Measurements from ENCODE around the gene STAP2. TPM values are rescaled to one million over a fixed set of nuclear protein-coding genes. Genes with fewer than 3 reads are reported as not detected.

The STAP2 gene
- total and polyA plus RNA-seq, 2 donors (not counting 3 experiments of a cell fraction or from before 2014, with no cell fraction given) = 12.2 to 21.7 TPM

- intact Hi-C loops (cut with micrococcal nuclease) (no loop called here), dilution Hi-C loops (cut with MboI; ENCODE audit: extremely low pct_ligation_motif_present, low sequenced_read_pairs) (loop anchor here (10.0 kb wide), 1 partner anchor 55 kb away; no protein-coding TSS in a partner anchor)
- FAIRE-seq = no peak
- Histone ChIP-seq H3K4me3 (replicated peaks in 1 of 3; ENCODE audit: insufficient read depth in 1 of 3, low read depth in 1 of 3, low read length in 3 of 3) (no peak overlapping the region), H3K9me3 (replicated peaks; ENCODE audit: control insufficient read depth, insufficient read depth, low read length) (no peaks in the 10 kb centered on the region), H3K36me3 (ENCODE audit: control insufficient read depth in 2 of 2, extremely low read depth in 1 of 2, insufficient read depth in 2 of 2, low read length in 2 of 2) (peaks cover 4 to 57% of the 10 kb centered on the region in 2 experiments), H3K4me2 (ENCODE audit: insufficient read depth, low read length) (no peak overlapping the region), H3K79me2 (ENCODE audit: control insufficient read depth, insufficient read depth, low read length) (no peaks in the 10 kb centered on the region), H3K9ac (replicated peaks; ENCODE audit: extremely low read depth, insufficient read depth, low read length) (no peak overlapping the region), H3K4me1 (ENCODE audit: control insufficient read depth, extremely low read depth, insufficient read depth, low read length) (no peaks in the 10 kb centered on the region), H2AFZ (ENCODE audit: low read depth, low read length) (no peak overlapping the region), H3K9me1 (replicated peaks; ENCODE audit: control insufficient read depth, extremely low read depth, insufficient read depth, low read length) (no peaks in the 10 kb centered on the region), H4K20me1 (replicated peaks; ENCODE audit: control insufficient read depth, extremely low read depth, insufficient read depth, low read length) (no peaks in the 10 kb centered on the region), H3K27ac (ENCODE audit: insufficient read depth, low read depth, low read length) (no peak overlapping the region), H3K27me3 (ENCODE audit: control insufficient read depth in 2 of 2, insufficient read depth in 2 of 2, low read length in 2 of 2) (no peaks in the 10 kb centered on the region)
- DNase-seq (ENCODE audit: low read depth, low spot score) = no peak
- POLR2A ChIA-PET = no interaction called here
- no peak for TF ChIP-seq POLR2A (IDR thresholded peaks at IDR 0.05; ENCODE audit: low read depth, low read length)
- no peak for TF ChIP-seq CTCF (IDR thresholded peaks at IDR 0.05; ENCODE audit: extremely low read depth in 1 of 2, insufficient read depth in 1 of 2, low read depth in 1 of 2, low read length in 2 of 2)
- no peak for TF ChIP-seq POLR2AphosphoS5 (IDR thresholded peaks at IDR 0.05; ENCODE audit: insufficient read depth, low read depth, low read length)
- no peak for TF ChIP-seq EZH2 (IDR thresholded peaks at IDR 0.05; ENCODE audit: borderline replicate concordance, low read depth, low read length, severe bottlenecking)
- TF ChIP-seq FOS (IDR thresholded peaks at IDR 0.05; ENCODE audit: borderline replicate concordance, insufficient read depth, low read length) = no peak
- TF ChIP-seq JUN (IDR thresholded peaks at IDR 0.05; ENCODE audit: borderline replicate concordance, insufficient read depth, insufficient read length, low read depth) = no peak
- TF ChIP-seq GATA2 (IDR thresholded peaks at IDR 0.05; ENCODE audit: insufficient read depth, insufficient read length, low read depth, low read length) = no peak
- no peak for TF ChIP-seq MYC (IDR thresholded peaks at IDR 0.05; ENCODE audit: low read depth, low read length)
- no peak for TF ChIP-seq MAX (IDR thresholded peaks at IDR 0.05; ENCODE audit: insufficient read depth, insufficient read length)
- CTCF ChIA-PET = interaction anchor here (0.5 kb wide), 1 partner anchor 15 kb away, joined by 3 read pairs; no protein-coding TSS in a partner anchor
- no TSS peak for BruUV-seq (replicated peaks)
Observed at GRCh38 chr19:4360081-4360569, 21.5 kb upstream of the STAP2 start.
